Stimulated activated CD8-positive, alpha-beta memory T cell treated with anti-CD3 and anti-CD28 coated beads, Interleukin-12 subunit alpha, Interleukin-12 subunit beta, amount 100 ng/mL, for 4 hours (primary cell): ENCODE measurements around the gene DCTN2.
A peak's percentile ranks its signal among the peaks of the same experiment; 100 is the strongest.

Experiments
- DNase-seq: peaks from one replicate; pipeline ENCODE4 v3.0.0-alpha.2; 2020; ENCODE audit warnings: low read depth

The DCTN2 gene

GRCh38 chr12:57488402-57489156 is 58.4 kb downstream of the DCTN2 start:
- no peak for DNase-seq

GRCh38 chr12:57487597-57488401 is 59.2 kb downstream of the DCTN2 start, which contains the start of gene MARS1:
Gene MARS1 (plus strand): TSS chr12:57488068. CDS start chr12:57488091, 23 bp downstream.
- DNase-seq: peak; percentile 82

GRCh38 chr12:57487055-57487596 is 59.9 kb downstream of the DCTN2 start:
- no peak for DNase-seq

GRCh38 chr12:57485695-57486094 is 61.3 kb downstream of the DCTN2 start:
- DNase-seq: no peak

- no peak for DNase-seq
Observed at GRCh38 chr12:57483466-57483865, 63.5 kb downstream of the DCTN2 start.

- DNase-seq: no peak
Observed at GRCh38 chr12:57481671-57482070, 65.3 kb downstream of the DCTN2 start.
